GM12878 (cell line): ENCODE measurements around the gene SAMD7. TPM values are rescaled to one million over a fixed set of nuclear protein-coding genes. Genes with fewer than 3 reads are reported as not detected.
A peak's percentile ranks its signal among the peaks of the same experiment; 100 is the strongest.

ENCODE experiments used
- ATAC-seq: fragments of 200-7000 bp; cut with Tn5 transposase; 3 replicates; pipeline ENCODE4 v1.9.1; 2020; ENCODE audit warnings: mild to moderate bottlenecking, moderate library complexity
- BruUV-seq: library from RNA; stranded (reverse); fragments of 400-500 nt; replicated peaks from 2 replicates; lab custom pipeline; 2021; lab: Mats Ljungman, UMichigan
- CTCF ChIA-PET: fragments of 300-600 bp; sonication (Branson Sonifier 250); formaldehyde crosslinking; extraction: SDS; loops from one replicate; lab custom pipeline; 2021; ENCODE audit warnings: inconsistent platforms; lab: Yijun Ruan, JAX
- POLR2A ChIA-PET: fragments of 350-600 bp; formaldehyde crosslinking; extraction: SDS; loops from one replicate; lab custom pipeline; 2021; ENCODE audit warnings: inconsistent platforms; lab: Charles Lee
- RAD21 ChIA-PET: fragments of 300-600 bp; sonication (Branson Sonifier 250); formaldehyde crosslinking; loops from one replicate; lab custom pipeline; 2023; ENCODE audit warnings: antibody characterized with exemption; ENCODE audit not compliant: unreplicated experiment; lab: Charles Lee
- SMC1A ChIA-PET: fragments of 300-600 bp; sonication (Branson Sonifier 250); formaldehyde crosslinking; loops from one replicate; lab custom pipeline; 2023; ENCODE audit not compliant: unreplicated experiment, uncharacterized antibody; lab: Charles Lee
- DNase-seq: peaks from one replicate; pipeline ENCODE4 v3.0.0-alpha.2; 2011; ENCODE audit warnings: low read depth, low spot score
- FAIRE-seq: peaks from 3 replicates; lab custom pipeline; 2011; peaks lifted over from hg19 to GRCh38; lab: Jason Lieb, UNC
- H2AFZ ChIP-seq: 2 replicates; pipeline ENCODE4 v1.6.0; 2011; ENCODE audit warnings: low read depth, low read length, control low read depth; ENCODE audit not compliant: control insufficient read depth
- H3K27ac ChIP-seq: 2 replicates; pipeline ENCODE4 v1.5.1; 2011; ENCODE audit warnings: control low read depth; ENCODE audit not compliant: control insufficient read depth, insufficient read depth
- H3K27me3 ChIP-seq, 2 experiments: replicated peaks in 1 of 2; 2 replicates each; pipeline versions ENCODE4 v1.6.0 to v1.6.1; 2011; ENCODE audit warnings: low read length in 1 of 2; ENCODE audit not compliant: control insufficient read depth in 2 of 2, insufficient read depth in 2 of 2
- H3K36me3 ChIP-seq, 2 experiments: 2 replicates each; pipeline ENCODE4 v1.5.1; 2011; ENCODE audit warnings: low read length in 1 of 2; ENCODE audit not compliant: control insufficient read depth in 2 of 2, insufficient read depth in 2 of 2
- H3K4me1 ChIP-seq: 2 replicates; pipeline ENCODE4 v1.6.1; 2011; ENCODE audit warnings: mild to moderate bottlenecking, low read length, moderate library complexity, mixed read lengths; ENCODE audit not compliant: control insufficient read depth, insufficient read depth
- H3K4me2 ChIP-seq: 2 replicates; pipeline ENCODE4 v1.6.0; 2011; ENCODE audit warnings: control low read depth; ENCODE audit not compliant: control insufficient read depth, insufficient read depth
- H3K4me3 ChIP-seq: fragments of 200-600 bp; sonication (generic); 2 replicates; pipeline ENCODE4 v1.5.1; 2016
- H3K79me2 ChIP-seq: 2 replicates; pipeline ENCODE4 v1.6.0; 2011; ENCODE audit warnings: low read length; ENCODE audit not compliant: control insufficient read depth, insufficient read depth
- H3K9ac ChIP-seq: 2 replicates; pipeline ENCODE4 v1.8.0; 2011; ENCODE audit warnings: low read length, control low read depth, mixed read lengths; ENCODE audit not compliant: control insufficient read depth, insufficient read depth
- H3K9me3 ChIP-seq: replicated peaks from 3 replicates; pipeline ENCODE4 v1.5.1; 2011; ENCODE audit warnings: mild to moderate bottlenecking, low read length; ENCODE audit not compliant: control insufficient read depth, insufficient read depth
- H4K20me1 ChIP-seq: 2 replicates; pipeline ENCODE4 v1.6.0; 2011; ENCODE audit not compliant: control insufficient read depth, insufficient read depth
- CBX5 ChIP-seq: sonication (generic); IDR thresholded peaks from 2 replicates; pipeline ENCODE4 v1.6.1; 2016; ENCODE audit warnings: low read depth, moderate library complexity, mild to moderate bottlenecking, inconsistent platforms
- GATAD2B ChIP-seq: fragments of 450-650 bp; conservative IDR thresholded peaks from 2 replicates; pipeline ENCODE4 v1.6.1; 2017; ENCODE audit warnings: low read depth, mild to moderate bottlenecking, moderate library complexity
- HDGF ChIP-seq: fragments of 450-650 bp; IDR thresholded peaks from 2 replicates; pipeline ENCODE4 v1.6.1; 2016; ENCODE audit warnings: antibody characterized with exemption
- JUND ChIP-seq: IDR thresholded peaks from 2 replicates; pipeline ENCODE4 v1.6.1; 2012; ENCODE audit warnings: low read depth, mild to moderate bottlenecking, low read length, improper control_type of control experiment, moderate library complexity
- NFYA ChIP-seq: IDR thresholded peaks from 2 replicates; pipeline ENCODE4 v1.6.1; 2011; ENCODE audit warnings: low read depth, mild to moderate bottlenecking, low read length, improper control_type of control experiment, borderline replicate concordance
- POU2F2 ChIP-seq: IDR thresholded peaks from 3 replicates; pipeline ENCODE4 v1.6.1; 2011; ENCODE audit warnings: low read depth, mild to moderate bottlenecking, low read length, borderline replicate concordance
- WGBS: methylation state at CpG from one replicate; pipeline ENCODE4 v1.1.6; 2016; ENCODE audit warnings: low lambda C conversion rate; ENCODE audit not compliant: insufficient replicate concordance, insufficient coverage; ENCODE audit errors: missing lambda C conversion rate; 5-methylcytosine and 5-hydroxymethylcytosine counted together
- in situ Hi-C: fragments of 300-500 bp; cut with MboI; formaldehyde crosslinking; loops from 9 replicates; pipeline ENCODE4 v1.14.3; 2018; ENCODE audit warnings: mixed read lengths
- intact Hi-C: fragments of 100-400 bp; cut with micrococcal nuclease; formaldehyde crosslinking; loops from one replicate; pipeline ENCODE4 v1.14.2; 2022; ENCODE audit not compliant: unreplicated experiment
- polyA plus RNA-seq, 11 experiments: library from polyadenylated mRNA; depleted of rRNA in 4 of 11; unstranded in 6 of 11; stranded (reverse) in 5 of 11; fragments of >200 nt; fragmentation: Nextera tagmentation in 4 of 11; fragmentation: Illumina TruSeq in 1 of 11; extraction: Ambion mirVana in 4 of 11; extraction: Trizol in 1 of 11; gene quantifications; 1 replicate in 1 of 11; 2 replicates in 10 of 11; pipeline versions ENCODE4 v1.2.1 to v1.2.3, GENCODE V29; 2011 to 2016; ENCODE audit warnings: inconsistent platforms in 2 of 11, missing spikeins in 2 of 11, low read depth in 1 of 11
- total RNA-seq, 4 experiments: library from RNA; depleted of rRNA in 3 of 4; stranded (reverse); fragments of >200 nt in 3 of 4; fragmentation: Illumina TruSeq in 1 of 4; extraction: Trizol in 1 of 4; gene quantifications; 2 replicates each; pipeline versions ENCODE4 v1.2.1 to v1.2.3, GENCODE V29; 2013 to 2021
- TF ChIP-seq, protein P1 (sequence below): IDR thresholded peaks from 2 replicates; pipeline ENCODE4 v1.6.1; 2011; ENCODE audit warnings: borderline replicate concordance, low read depth, mild to moderate bottlenecking, moderate library complexity, low read length; ENCODE audit not compliant: insufficient read depth, poor library complexity, severe bottlenecking

Gene SAMD7
- total and polyA plus RNA-seq, 10 of the 15 experiments (the other 5 are each of a cell fraction or from before 2014, with no cell fraction given): 0.03 to 0.11 (median 0.07) TPM; not detected in 3

DNA sequence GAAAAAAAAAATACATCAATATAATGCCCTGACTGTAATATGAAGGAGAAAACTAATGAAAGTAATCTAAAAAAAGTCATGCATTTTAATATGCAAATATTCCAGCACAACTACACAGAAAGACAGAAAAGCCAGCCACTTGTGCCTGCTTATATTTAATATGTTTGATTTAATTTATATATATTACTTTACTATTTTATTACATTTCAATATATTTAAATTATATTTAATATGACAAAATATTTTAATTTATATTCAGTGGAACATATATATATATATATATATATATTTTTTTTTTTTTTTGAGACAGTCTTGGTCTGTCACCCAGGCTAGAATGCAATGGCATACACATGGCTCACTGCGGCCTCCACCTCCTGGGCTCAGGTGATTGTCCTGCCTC lies 14.1 kb upstream of the SAMD7 start:
- no peaks in the 10 kb centered on the region for H3K27me3 ChIP-seq
- H3K9ac ChIP-seq: no peak overlapping the region
- in situ Hi-C loops (no loop called here), intact Hi-C loops (no loop called here)
- DNase-seq (no peak), FAIRE-seq (no peak), ATAC-seq (no peak)
- no peaks in the 10 kb centered on the region for H3K36me3 ChIP-seq
- ChIA-PET CTCF (no interaction called here), RAD21 (no interaction called here), SMC1A (no interaction called here), POLR2A (no interaction called here)
- no peak overlapping the region for H2AFZ ChIP-seq
- no peaks in the 10 kb centered on the region for H4K20me1 ChIP-seq
- H3K27ac ChIP-seq: no peak overlapping the region
- peaks cover 4% of the 10 kb centered on the region; the same call in 2 of the 3 replicates for H3K9me3 ChIP-seq
- no TSS peak for BruUV-seq
- whole genome bisulfite sequencing: 90% methylated on average over 1 of the region's 1 CpG
- no peak for TF ChIP-seq POU2F2
- TF ChIP-seq HDGF: no peak
- no peak for TF ChIP-seq GATAD2B
- TF ChIP-seq JUND: no peak
- TF ChIP-seq, protein P1, sequence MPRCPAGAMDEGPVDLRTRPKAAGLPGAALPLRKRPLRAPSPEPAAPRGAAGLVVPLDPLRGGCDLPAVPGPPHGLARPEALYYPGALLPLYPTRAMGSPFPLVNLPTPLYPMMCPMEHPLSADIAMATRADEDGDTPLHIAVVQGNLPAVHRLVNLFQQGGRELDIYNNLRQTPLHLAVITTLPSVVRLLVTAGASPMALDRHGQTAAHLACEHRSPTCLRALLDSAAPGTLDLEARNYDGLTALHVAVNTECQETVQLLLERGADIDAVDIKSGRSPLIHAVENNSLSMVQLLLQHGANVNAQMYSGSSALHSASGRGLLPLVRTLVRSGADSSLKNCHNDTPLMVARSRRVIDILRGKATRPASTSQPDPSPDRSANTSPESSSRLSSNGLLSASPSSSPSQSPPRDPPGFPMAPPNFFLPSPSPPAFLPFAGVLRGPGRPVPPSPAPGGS: no peak
- no peak overlapping the region for H3K4me2 ChIP-seq
- no peak overlapping the region for H3K4me3 ChIP-seq
- no peaks in the 10 kb centered on the region for H3K79me2 ChIP-seq
- no peaks in the 10 kb centered on the region for H3K4me1 ChIP-seq

DNA sequence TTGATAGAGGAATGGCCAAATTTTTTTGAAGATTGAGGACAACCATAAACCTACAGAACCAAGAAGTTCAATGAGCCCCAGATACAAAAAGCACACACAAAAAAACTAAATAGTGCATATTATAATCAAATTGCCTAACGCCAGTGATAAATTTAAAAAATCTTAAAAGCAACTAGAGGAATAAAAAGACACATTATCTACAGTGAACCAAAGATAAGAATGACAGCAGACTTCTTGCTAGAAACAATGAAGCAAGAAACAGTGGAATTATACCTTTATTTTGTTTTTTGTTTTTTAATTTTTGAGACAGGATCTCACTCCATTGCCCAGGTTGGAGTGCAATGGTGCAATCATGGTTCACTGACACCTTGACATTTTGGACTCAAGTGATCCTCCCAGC lies 9.9 kb upstream of the SAMD7 start:
- Histone ChIP-seq H3K4me1 (no peaks in the 10 kb centered on the region), H3K27ac (no peak overlapping the region), H3K27me3 (no peaks in the 10 kb centered on the region), H3K79me2 (no peaks in the 10 kb centered on the region), H3K9ac (no peak overlapping the region), H2AFZ (no peak overlapping the region), H3K4me3 (no peak overlapping the region), H3K9me3 (peaks cover 8% of the 10 kb centered on the region; the same call in 2 of the 3 replicates), H3K4me2 (no peak overlapping the region), H3K36me3 (no peaks in the 10 kb centered on the region), H4K20me1 (no peaks in the 10 kb centered on the region)
- intact Hi-C loops: no loop called here
- no TSS peak for BruUV-seq
- RAD21 ChIA-PET: interaction anchor here (1.5 kb wide), 1 partner anchor 65 kb away, joined by 4 read pairs; no protein-coding TSS in a partner anchor
- WGBS: 21% methylated on average over 1 of the region's 1 CpG
- FAIRE-seq: no peak
- POLR2A ChIA-PET: no interaction called here
- SMC1A ChIA-PET: interaction anchor here (0.8 to 1.2 kb wide), 2 partner anchors 10 to 14 kb away, joined by 3 read pairs; partner anchors contain the start of gene SAMD7
- no peak for ATAC-seq
- DNase-seq: no peak
- in situ Hi-C loops: no loop called here
- TF ChIP-seq, protein P1: no peak
- TF ChIP-seq CBX5 (peak; percentile 93; the same call in 1 of the 2 replicates), NFYA (no peak)
- CTCF ChIA-PET: interaction anchor here (0.7 kb wide), 1 partner anchor 95 kb away, joined by 3 read pairs; no protein-coding TSS in a partner anchor
